ENCODE results near the gene GTF2F2.

DNA sequence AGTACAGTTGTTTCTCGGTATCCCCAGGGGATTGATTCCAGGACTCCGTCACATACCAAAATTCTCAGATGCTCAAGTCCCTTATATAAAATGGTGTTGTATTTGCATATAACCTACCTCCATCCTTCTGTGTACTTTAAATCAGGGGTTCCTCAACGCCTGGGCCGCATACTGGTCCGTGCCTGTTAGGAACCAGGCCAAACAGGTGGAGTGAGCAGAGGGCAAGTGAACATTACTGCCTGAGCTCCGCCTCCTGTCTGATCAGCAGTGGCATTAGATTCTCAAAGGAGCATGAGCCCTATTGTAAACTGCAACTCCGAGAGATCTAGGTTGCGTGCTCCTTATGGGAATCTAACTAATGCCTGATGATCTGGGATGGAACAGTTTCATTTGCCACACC is 122.8 kb downstream of the GTF2F2 start:
- TF ChIP-seq, protein P1, sequence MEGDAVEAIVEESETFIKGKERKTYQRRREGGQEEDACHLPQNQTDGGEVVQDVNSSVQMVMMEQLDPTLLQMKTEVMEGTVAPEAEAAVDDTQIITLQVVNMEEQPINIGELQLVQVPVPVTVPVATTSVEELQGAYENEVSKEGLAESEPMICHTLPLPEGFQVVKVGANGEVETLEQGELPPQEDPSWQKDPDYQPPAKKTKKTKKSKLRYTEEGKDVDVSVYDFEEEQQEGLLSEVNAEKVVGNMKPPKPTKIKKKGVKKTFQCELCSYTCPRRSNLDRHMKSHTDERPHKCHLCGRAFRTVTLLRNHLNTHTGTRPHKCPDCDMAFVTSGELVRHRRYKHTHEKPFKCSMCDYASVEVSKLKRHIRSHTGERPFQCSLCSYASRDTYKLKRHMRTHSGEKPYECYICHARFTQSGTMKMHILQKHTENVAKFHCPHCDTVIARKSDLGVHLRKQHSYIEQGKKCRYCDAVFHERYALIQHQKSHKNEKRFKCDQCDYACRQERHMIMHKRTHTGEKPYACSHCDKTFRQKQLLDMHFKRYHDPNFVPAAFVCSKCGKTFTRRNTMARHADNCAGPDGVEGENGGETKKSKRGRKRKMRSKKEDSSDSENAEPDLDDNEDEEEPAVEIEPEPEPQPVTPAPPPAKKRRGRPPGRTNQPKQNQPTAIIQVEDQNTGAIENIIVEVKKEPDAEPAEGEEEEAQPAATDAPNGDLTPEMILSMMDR (IDR thresholded peaks at IDR 0.05), result no peak
- no peak for TF ChIP-seq POLR2A (IDR thresholded peaks at IDR 0.05)
- TF ChIP-seq POLR2AphosphoS5 (IDR thresholded peaks at IDR 0.05), result no peak

All from stomach (tissue), 4 donors.